GM12873 (cell line): ENCODE results near the gene CCDC78.
A peak's percentile ranks its signal among the peaks of the same experiment; 100 is the strongest.

ENCODE experiments used
- TF ChIP-seq, protein P1 (sequence below): IDR thresholded peaks from 2 replicates; pipeline ENCODE4 v1.5.1; 2012; ENCODE audit warnings: low read depth, mild to moderate bottlenecking, moderate library complexity, low read length, control low read depth; ENCODE audit not compliant: insufficient read depth; ENCODE audit errors: missing control alignments

Gene CCDC78

DNA sequence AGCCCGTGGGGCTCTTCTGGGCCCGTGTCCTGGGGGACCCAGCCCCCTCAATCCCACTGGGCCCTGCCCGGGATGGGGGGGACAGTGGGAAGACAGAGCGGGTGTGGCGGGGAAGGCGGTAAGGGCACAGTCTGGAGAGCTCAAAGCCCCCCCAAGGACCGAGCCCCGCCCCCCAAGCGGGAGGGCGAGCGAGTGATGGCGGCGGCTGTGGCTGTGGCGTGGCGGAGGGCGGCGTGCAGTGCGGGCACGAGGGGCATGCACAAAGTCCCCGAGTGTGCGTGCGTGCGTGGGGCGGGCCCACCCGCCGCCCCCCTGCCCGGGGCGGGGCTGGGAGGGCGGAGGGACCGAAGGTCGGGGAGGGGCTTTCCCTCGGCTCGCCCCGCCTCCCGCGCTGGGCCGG lies 32.5 kb downstream of the CCDC78 start:
- TF ChIP-seq, protein P1, sequence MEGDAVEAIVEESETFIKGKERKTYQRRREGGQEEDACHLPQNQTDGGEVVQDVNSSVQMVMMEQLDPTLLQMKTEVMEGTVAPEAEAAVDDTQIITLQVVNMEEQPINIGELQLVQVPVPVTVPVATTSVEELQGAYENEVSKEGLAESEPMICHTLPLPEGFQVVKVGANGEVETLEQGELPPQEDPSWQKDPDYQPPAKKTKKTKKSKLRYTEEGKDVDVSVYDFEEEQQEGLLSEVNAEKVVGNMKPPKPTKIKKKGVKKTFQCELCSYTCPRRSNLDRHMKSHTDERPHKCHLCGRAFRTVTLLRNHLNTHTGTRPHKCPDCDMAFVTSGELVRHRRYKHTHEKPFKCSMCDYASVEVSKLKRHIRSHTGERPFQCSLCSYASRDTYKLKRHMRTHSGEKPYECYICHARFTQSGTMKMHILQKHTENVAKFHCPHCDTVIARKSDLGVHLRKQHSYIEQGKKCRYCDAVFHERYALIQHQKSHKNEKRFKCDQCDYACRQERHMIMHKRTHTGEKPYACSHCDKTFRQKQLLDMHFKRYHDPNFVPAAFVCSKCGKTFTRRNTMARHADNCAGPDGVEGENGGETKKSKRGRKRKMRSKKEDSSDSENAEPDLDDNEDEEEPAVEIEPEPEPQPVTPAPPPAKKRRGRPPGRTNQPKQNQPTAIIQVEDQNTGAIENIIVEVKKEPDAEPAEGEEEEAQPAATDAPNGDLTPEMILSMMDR: no peak

DNA sequence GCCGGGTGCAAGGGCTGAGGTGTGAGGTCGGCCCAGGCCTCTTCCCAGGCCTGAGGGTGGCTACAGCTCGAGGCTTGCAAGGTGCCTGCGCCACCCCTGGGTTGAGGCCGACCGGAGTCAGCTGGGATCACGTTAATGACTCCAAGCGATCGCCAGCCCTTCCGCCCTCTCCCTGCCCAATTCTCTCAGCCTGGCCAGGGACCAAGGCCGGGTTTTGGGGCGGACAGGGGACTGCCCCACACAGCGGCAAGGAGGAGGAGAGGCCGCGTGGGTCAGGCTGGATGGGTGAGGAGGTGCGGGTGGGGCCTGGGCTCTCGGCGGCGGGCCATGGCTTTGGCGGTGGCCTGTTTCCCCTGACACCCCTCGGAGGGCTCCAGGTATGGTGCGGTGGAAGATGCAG lies 32.9 kb downstream of the CCDC78 start:
- TF ChIP-seq, protein P1: no peak

DNA sequence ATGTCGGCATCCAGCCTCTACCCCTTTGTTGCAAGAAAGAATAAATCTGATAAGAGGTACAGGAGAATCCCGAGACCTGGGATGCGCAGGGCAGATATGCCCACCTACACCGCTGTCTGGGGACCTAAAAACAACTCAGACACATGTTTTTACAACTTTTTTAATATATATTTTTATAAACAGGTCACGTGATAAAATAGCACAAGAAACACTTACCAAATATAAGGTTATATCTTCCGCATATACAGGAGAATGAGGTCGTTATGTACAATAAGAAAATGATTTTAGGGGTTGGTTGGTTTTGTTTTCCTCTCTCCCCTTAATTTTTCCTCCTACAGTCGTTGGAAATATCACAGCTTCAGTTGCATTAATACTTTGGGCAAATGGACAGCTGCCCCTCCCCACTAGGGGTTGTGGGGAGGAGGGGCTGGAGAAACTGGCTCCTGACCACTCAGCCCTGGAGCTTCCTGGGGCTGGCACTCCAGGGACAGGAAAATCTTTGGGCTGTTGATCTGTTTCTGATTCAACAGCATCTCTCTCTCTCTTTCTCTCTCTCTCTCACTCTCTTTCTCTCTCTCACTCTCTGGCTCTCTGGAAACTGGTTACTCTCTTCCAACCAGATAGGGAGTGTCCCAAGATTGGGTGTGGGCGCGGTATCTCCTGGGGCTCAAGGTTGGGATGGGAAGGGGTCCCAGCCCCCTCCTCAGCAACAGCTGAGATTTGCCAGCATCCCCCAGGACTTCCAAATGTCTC lies 33.7 kb downstream of the CCDC78 start:
- TF ChIP-seq, protein P1: no peak

GRCh38 chr16:689175-689897 lies 36.9 kb downstream of the CCDC78 start:
- TF ChIP-seq, protein P1: no peak

DNA sequence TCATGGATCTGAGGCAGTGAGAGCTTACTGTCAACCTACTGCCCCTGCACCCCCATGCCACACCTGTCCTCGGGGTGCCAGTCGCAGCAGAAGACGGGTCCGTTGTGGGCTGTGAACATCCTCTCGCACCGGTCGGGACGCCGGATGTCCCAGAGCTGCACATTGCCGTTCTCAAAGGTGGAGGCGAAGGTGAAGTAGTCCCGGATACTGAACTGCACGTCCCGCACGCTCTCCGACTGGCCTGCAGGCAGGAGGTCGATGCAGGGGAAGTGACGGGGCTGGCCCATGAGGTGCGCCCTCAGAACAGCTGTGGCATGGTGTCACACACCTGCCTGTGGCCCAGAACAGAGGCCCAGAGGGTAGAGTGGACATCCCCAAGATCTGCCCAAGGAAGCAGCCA lies 38.7 kb downstream of the CCDC78 start:
- TF ChIP-seq, protein P1: no peak

- TF ChIP-seq, protein P1: no peak
Measured at GRCh38 chr16:686459-687260, 39.6 kb downstream of the CCDC78 start.

GRCh38 chr16:685967-686366 lies 40.3 kb downstream of the CCDC78 start:
- TF ChIP-seq, protein P1: peak; percentile 44
